Measurements from ENCODE around the gene C19orf47. TPM values are rescaled to one million over a fixed set of nuclear protein-coding genes. Genes with fewer than 3 reads are reported as not detected.

C19orf47 gene
- total RNA-seq (10 to 100 TPM; 18.3 to 19.0 TPM), polyA plus RNA-seq (ENCODE audit: insufficient read length in 6 of 6) (10 to 100 TPM; 10.4 to 21.7 (median 11.3) TPM)
- long read RNA-seq, donor 1: 0 reads
- long read RNA-seq, donor 2, partial matches to known transcripts: 0 of 1 reads
- long read RNA-seq, donor 2, other reads (novel, unspliced or antisense): 0 of 1 reads
- long read RNA-seq, donor 3, partial matches to known transcripts: 0 of 2 reads
- long read RNA-seq, donor 3, other reads (novel, unspliced or antisense): 0 of 2 reads
- long read RNA-seq, donor 4, partial matches to known transcripts: 1 of 2 reads
- long read RNA-seq, donor 4, other reads (novel, unspliced or antisense): 1 of 2 reads
- long read RNA-seq, donor 5: 0 reads
- long read RNA-seq, donor 6: 0 reads
- long read RNA-seq, donor 7: 0 reads
- long read RNA-seq, donor 8: 0 reads
- long read RNA-seq, donor 9: 0 reads
- long read RNA-seq, donor 10, partial matches to known transcripts: 0 of 2 reads
- long read RNA-seq, donor 10, other reads (novel, unspliced or antisense): 2 of 2 reads
- long read RNA-seq, donor 11: 0 reads
- long read RNA-seq, donor 12, partial matches to known transcripts: 431 of 462 reads
- long read RNA-seq, donor 12, other reads (novel, unspliced or antisense): 30 of 462 reads

GRCh38 chr19:40348125-40348913 is at the start of gene C19orf47, which contains the start of gene PLD3:
C19orf47 (minus strand) TSS chr19:40348397; CDS start chr19:40341857, 6,540 bp downstream.
PLD3 (plus strand) TSS chr19:40348695; CDS start chr19:40366484, 17,789 bp downstream.
- intact Hi-C loops (cut with DNase I): no loop called here
- peaks cover 0 to 21% of the 10 kb centered on the region in 2 donors for H3K4me1 ChIP-seq

DNA sequence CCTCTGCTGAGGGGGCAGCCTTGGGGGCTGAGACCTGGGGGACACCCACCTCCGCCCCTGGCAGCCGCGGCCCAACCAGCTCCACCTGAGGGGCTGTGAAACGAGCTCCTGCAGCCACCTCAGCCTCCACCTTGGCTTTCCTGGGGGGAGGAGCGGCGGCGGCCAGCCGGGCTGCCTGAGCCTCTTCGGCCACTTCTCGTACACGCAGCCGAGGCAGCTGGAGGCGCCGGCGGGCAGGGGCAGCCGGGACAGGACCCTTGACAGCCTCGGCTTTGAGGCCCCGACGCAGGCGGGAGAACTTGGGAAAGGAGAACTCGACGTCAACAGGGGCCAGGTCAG is 49.3 kb upstream of the C19orf47 start:
- H3K9me3 ChIP-seq: no peaks in the 10 kb centered on the region
- intact Hi-C loops (cut with DNase I): no loop called here
- ATAC-seq: no peak
- H3K4me1 ChIP-seq: peaks cover 0 to 15% of the 10 kb centered on the region in 2 donors
- H3K36me3 ChIP-seq: peaks cover 0 to 21% of the 10 kb centered on the region in 2 donors
- H3K27ac ChIP-seq: no peak overlapping the region
- H3K4me3 ChIP-seq: no peak overlapping the region
- DNase-seq: peak in 1 of 4 donors; percentile 75
- no peaks in the 10 kb centered on the region for H3K27me3 ChIP-seq
- TF ChIP-seq, protein P1, sequence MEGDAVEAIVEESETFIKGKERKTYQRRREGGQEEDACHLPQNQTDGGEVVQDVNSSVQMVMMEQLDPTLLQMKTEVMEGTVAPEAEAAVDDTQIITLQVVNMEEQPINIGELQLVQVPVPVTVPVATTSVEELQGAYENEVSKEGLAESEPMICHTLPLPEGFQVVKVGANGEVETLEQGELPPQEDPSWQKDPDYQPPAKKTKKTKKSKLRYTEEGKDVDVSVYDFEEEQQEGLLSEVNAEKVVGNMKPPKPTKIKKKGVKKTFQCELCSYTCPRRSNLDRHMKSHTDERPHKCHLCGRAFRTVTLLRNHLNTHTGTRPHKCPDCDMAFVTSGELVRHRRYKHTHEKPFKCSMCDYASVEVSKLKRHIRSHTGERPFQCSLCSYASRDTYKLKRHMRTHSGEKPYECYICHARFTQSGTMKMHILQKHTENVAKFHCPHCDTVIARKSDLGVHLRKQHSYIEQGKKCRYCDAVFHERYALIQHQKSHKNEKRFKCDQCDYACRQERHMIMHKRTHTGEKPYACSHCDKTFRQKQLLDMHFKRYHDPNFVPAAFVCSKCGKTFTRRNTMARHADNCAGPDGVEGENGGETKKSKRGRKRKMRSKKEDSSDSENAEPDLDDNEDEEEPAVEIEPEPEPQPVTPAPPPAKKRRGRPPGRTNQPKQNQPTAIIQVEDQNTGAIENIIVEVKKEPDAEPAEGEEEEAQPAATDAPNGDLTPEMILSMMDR (IDR thresholded peaks at IDR 0.05): no peak

More at GRCh38 chr19:40348125-40348913, at the start of gene C19orf47, which contains the start of gene PLD3:
- peak; percentile 98 to 100 (median 100) for DNase-seq
- TF ChIP-seq, protein P1 (IDR thresholded peaks at IDR 0.05): peak in 1 of 2 donors; percentile 22
- Histone ChIP-seq H3K4me3 (peak within 1 kb of the TSS; percentile 55 to 80), H3K27ac (peak within 1 kb of the TSS; percentile 39 to 83), H3K27me3 (no peaks in the 10 kb centered on the region), H3K9me3 (no peaks in the 10 kb centered on the region), H3K36me3 (peaks cover 0 to 1% of the 10 kb centered on the region in 2 donors)
- ATAC-seq: peak; percentile 97

DNA sequence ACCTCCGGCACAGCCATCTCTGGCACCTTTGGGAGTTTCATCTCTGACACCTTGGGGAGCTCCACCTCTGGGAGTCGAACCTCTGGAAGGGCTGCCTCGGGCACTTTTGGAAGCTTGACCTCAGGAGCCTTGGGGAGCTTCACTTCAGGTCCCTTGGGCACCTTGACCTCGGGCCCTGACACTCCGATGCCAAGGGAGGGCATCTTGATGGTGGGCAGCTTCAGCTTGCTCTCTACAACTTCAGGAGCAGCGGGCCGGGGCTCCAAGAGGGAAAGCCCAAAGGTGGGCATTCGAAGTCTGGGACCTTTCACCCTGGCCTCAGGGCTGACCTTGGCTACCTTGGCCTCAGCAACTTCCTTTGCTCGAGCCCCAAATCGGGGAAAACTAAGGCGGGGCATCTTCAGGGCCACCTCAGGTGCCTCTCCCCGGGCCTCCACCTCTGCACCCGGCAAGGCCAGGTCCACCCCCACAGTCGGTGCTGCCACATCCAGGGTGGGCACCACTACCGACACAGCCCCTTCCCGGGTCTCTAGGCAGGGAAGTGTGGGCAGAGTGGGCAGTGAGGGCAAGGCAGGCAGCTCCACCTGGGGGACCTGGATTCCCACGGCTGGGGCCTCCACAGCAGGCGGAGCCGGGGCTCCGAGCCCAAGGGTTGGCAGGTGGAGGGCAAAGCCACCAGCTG is 48.8 kb upstream of the C19orf47 start:
- ATAC-seq: no peak
- Histone ChIP-seq H3K27me3 (no peaks in the 10 kb centered on the region), H3K36me3 (peaks cover 0 to 21% of the 10 kb centered on the region in 2 donors), H3K9me3 (no peaks in the 10 kb centered on the region), H3K27ac (no peak overlapping the region), H3K4me1 (peaks cover 0 to 15% of the 10 kb centered on the region in 2 donors), H3K4me3 (no peak overlapping the region)
- intact Hi-C loops (cut with DNase I): no loop called here
- TF ChIP-seq, protein P1 (IDR thresholded peaks at IDR 0.05): no peak
- no peak for DNase-seq

DNA sequence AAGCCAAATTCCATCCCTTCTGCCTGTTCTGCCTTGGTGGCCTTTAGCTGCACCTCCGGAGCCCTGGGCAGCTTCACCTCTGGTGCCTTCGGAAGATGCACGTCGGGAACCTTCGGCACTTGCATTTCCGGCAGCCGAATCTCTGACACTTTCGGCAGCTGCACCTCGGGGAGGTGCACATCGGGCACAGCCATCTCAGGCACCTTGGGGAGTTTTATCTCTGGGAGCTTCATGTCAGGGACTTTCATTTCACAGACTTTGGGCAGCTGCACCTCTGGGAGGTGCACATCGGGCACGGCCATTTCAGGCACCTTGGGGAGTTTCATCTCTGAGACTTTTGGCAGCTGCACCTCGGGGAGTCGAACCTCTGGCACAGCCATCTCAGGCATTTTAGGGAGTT is 47.8 kb upstream of the C19orf47 start:
- Histone ChIP-seq H3K4me3 (no peak overlapping the region), H3K4me1 (peaks cover 0 to 19% of the 10 kb centered on the region in 2 donors), H3K36me3 (peaks cover 0 to 21% of the 10 kb centered on the region in 2 donors), H3K27me3 (no peaks in the 10 kb centered on the region), H3K9me3 (no peaks in the 10 kb centered on the region), H3K27ac (no peak overlapping the region)
- TF ChIP-seq, protein P1 (IDR thresholded peaks at IDR 0.05): no peak
- DNase-seq (no peak), ATAC-seq (no peak)
- intact Hi-C loops (cut with DNase I): no loop called here
